Gastrocnemius medialis (tissue), 4 donors: ENCODE data around the gene PLCXD3. TPM values are rescaled to one million over a fixed set of nuclear protein-coding genes. Genes with fewer than 3 reads are reported as not detected.

ENCODE experiments used
- ATAC-seq, 2 donors: fragments of 150-250 bp; one replicate each; pipeline ENCODE4 v1.9.1; 2016
- DNase-seq, 2 donors: peaks; one replicate each; pipeline ENCODE4 v3.0.0-alpha.2; 2019
- H3K27ac ChIP-seq, 4 donors: fragments of 200-600 bp; sonication (generic); 1 replicate in 1 of 4; 2 replicates in 3 of 4; pipeline ENCODE4 v1.5.1; 2016 to 2018; ENCODE audit warnings: mild to moderate bottlenecking in 2 of 4, moderate library complexity in 1 of 4
- H3K27me3 ChIP-seq, 3 donors: fragments of 200-600 bp; sonication (generic) in 2 of 3; 1 replicate in 1 of 3; 2 replicates in 2 of 3; pipeline versions ENCODE4 v1.5.1 to v1.6.0; 2016 to 2019; ENCODE audit warnings: mild to moderate bottlenecking in 1 of 3, moderate library complexity in 1 of 3
- H3K36me3 ChIP-seq, 2 donors: fragments of 200-600 bp; sonication (generic) in 1 of 2; one replicate each; pipeline ENCODE4 v1.5.1; 2017 to 2018
- H3K4me1 ChIP-seq, 2 donors: fragments of 200-600 bp; sonication (generic) in 1 of 2; one replicate each; pipeline ENCODE4 v1.5.1; 2016 to 2017; ENCODE audit warnings: mild to moderate bottlenecking in 2 of 2
- H3K4me3 ChIP-seq, 4 donors: fragments of 200-600 bp; sonication (generic) in 3 of 4; 1 replicate in 1 of 4; 2 replicates in 3 of 4; pipeline ENCODE4 v1.5.1; 2016 to 2019; ENCODE audit warnings: mild to moderate bottlenecking in 2 of 4
- H3K9me3 ChIP-seq, 3 donors: fragments of 200-600 bp; sonication (generic) in 2 of 3; 1 replicate in 1 of 3; 2 replicates in 2 of 3; pipeline ENCODE4 v1.5.1; 2016 to 2019
- POLR2A ChIP-seq, 2 donors: fragments of 450-650 bp; IDR thresholded peaks; one replicate each; pipeline ENCODE4 v1.6.1; 2017; ENCODE audit warnings: antibody characterized with exemption in 2 of 2, mild to moderate bottlenecking in 2 of 2, moderate library complexity in 2 of 2
- in situ Hi-C, 4 donors: fragments of 200-750 bp; cut with MboI; loops; one replicate each; pipeline versions ENCODE4 v1.15.0 to v1.8.0; 2017; ENCODE audit warnings: low sequenced_read_pairs in 4 of 4
- intact Hi-C: fragments of 100-400 bp; cut with DNase I; formaldehyde crosslinking; loops from one replicate; pipeline ENCODE4 v1.15.1; 2023; ENCODE audit warnings: low total_unique reads
- total RNA-seq, 4 donors: library from RNA; depleted of rRNA; stranded (reverse); fragments of >200 nt; gene quantifications; one replicate each; pipeline versions ENCODE4 v1.1.0 to v1.2.3, GENCODE V29; 2016
- TF ChIP-seq, protein P1 (sequence below), 5 experiments: fragments of 450-650 bp in 3 of 5; fragments of 200-600 bp in 2 of 5; sonication (generic) in 2 of 5; IDR thresholded peaks in 4 of 5; conservative IDR thresholded peaks in 1 of 5; 1 replicate in 4 of 5; 2 replicates in 1 of 5; pipeline ENCODE4 v1.5.1; 2016 to 2019; ENCODE audit warnings: antibody characterized with exemption in 5 of 5, mild to moderate bottlenecking in 3 of 5, moderate library complexity in 3 of 5

The PLCXD3 gene
- total RNA-seq, 4 donors from 2014 or later: 0.49 to 1.2 (median 0.64) TPM

DNA sequence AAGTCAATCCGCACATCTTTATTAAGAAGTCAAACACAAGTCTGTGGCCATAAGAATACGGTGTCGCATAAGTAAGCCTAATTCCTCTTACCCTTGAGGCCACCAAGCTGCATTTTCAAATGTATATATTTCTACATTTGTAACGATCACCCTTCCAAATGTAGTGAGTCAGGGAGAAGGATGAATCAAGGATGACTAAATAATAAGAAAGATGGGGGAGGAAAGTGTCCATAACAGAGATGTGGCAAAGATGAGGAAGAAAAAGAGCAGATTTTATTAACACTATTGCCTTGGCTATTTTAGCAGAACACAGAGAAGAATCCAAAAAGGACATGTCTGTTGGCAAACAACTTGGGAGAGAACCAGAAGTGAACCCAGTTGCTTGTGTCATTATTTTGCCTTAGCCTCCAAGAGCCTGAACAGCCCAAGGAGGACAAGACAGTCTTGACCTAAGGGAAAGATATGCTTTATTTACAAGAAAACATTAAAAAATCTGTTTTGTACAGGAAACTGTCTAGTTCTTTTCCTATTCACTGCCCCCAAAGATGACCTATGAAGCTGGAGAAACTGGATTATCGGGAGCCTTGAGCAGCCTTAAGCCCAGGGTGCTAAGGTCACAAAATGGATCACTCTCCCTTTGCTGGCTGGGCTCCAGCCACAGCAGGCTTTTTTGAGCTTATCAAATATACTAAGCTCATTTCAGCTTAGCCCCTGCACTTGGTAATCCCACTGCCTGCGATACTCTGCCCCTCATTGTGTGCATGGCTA lies 101.5 kb downstream of the PLCXD3 start:
- H3K9me3 ChIP-seq: no peaks in the 10 kb centered on the region
- TF ChIP-seq, protein P1, sequence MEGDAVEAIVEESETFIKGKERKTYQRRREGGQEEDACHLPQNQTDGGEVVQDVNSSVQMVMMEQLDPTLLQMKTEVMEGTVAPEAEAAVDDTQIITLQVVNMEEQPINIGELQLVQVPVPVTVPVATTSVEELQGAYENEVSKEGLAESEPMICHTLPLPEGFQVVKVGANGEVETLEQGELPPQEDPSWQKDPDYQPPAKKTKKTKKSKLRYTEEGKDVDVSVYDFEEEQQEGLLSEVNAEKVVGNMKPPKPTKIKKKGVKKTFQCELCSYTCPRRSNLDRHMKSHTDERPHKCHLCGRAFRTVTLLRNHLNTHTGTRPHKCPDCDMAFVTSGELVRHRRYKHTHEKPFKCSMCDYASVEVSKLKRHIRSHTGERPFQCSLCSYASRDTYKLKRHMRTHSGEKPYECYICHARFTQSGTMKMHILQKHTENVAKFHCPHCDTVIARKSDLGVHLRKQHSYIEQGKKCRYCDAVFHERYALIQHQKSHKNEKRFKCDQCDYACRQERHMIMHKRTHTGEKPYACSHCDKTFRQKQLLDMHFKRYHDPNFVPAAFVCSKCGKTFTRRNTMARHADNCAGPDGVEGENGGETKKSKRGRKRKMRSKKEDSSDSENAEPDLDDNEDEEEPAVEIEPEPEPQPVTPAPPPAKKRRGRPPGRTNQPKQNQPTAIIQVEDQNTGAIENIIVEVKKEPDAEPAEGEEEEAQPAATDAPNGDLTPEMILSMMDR (IDR thresholded peaks at IDR 0.05 in 4 of 5, conservative IDR thresholded peaks at IDR 0.05 in 1 of 5): no peak
- no peak for TF ChIP-seq POLR2A (IDR thresholded peaks at IDR 0.05)
- ATAC-seq: no peak
- intact Hi-C loops (no loop called here), in situ Hi-C loops (no loop called here)
- no peaks in the 10 kb centered on the region for H3K27me3 ChIP-seq
- no peaks in the 10 kb centered on the region for H3K4me1 ChIP-seq
- H3K36me3 ChIP-seq: no peaks in the 10 kb centered on the region
- H3K4me3 ChIP-seq: no peak overlapping the region
- no peak for DNase-seq
- H3K27ac ChIP-seq: no peak overlapping the region

DNA sequence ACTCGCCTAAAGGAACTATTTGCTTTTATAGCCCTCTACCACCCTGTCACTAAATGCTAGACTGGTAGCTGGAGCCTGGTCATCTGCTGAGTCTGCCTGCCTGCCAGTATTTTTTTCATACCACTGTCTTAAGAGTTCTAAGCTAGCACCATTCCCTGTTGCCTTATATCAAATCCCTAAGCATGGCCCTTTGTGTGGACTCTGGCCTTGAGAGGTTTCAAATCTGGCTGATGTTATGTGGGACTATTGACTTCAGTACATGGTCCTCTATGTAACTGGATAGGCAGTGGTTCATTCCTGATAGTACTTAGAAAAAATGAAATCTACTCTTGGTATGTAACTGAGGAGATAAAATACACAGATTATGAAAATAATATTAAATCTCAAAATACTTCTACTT lies 103.5 kb downstream of the PLCXD3 start:
- intact Hi-C loops (no loop called here), in situ Hi-C loops (no loop called here)
- ATAC-seq: no peak
- Histone ChIP-seq H3K4me1 (no peaks in the 10 kb centered on the region), H3K4me3 (no peak overlapping the region), H3K27me3 (no peaks in the 10 kb centered on the region), H3K27ac (no peak overlapping the region), H3K36me3 (no peaks in the 10 kb centered on the region), H3K9me3 (no peaks in the 10 kb centered on the region)
- TF ChIP-seq, protein P1 (IDR thresholded peaks at IDR 0.05 in 4 of 5, conservative IDR thresholded peaks at IDR 0.05 in 1 of 5): no peak
- TF ChIP-seq POLR2A (IDR thresholded peaks at IDR 0.05): no peak
- DNase-seq: no peak

DNA sequence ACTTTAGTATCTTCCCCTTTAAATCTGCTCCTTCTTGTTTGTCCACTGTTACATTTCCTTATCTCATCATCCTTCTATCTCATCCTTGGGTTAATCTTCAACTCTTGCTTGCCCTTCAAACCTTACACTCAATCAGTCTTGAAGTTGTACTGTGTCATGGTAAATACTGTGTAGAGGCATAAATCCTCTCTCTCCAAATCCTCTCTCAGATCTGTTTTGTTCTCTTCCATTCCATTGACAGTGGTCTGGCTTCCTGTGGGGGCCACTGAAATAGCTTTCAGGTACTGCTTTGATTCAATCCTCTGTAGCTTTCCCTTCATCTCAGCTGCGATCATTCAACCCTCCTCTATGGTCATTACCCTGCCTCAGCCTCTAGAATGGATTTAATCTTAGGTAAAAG lies 104.0 kb downstream of the PLCXD3 start:
- intact Hi-C loops (no loop called here), in situ Hi-C loops (no loop called here)
- Histone ChIP-seq H3K4me1 (no peaks in the 10 kb centered on the region), H3K27ac (no peak overlapping the region), H3K4me3 (no peak overlapping the region), H3K9me3 (no peaks in the 10 kb centered on the region), H3K36me3 (no peaks in the 10 kb centered on the region), H3K27me3 (no peaks in the 10 kb centered on the region)
- ATAC-seq (no peak), DNase-seq (no peak)
- TF ChIP-seq POLR2A (IDR thresholded peaks at IDR 0.05): no peak
- TF ChIP-seq, protein P1 (IDR thresholded peaks at IDR 0.05 in 4 of 5, conservative IDR thresholded peaks at IDR 0.05 in 1 of 5): no peak

DNA sequence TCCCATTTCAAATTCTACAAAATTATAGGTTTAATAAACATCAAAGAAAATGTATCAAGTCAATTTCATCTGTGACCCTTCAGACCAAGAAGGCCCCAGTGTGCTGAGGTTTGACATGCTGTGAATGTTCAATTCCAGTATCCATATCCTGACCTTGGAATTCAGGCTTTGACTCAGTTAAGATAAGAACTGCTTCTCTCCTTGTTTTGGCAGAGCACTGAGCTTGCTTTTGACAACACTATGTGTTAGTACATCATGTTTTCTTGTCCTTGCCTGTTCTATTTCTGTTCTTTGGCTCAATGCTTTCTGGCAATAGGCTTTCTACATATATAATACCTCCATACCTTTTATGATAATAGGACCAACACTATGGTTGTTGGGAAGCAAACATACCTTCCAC lies 105.6 kb downstream of the PLCXD3 start:
- ATAC-seq: no peak
- DNase-seq: no peak
- TF ChIP-seq POLR2A (IDR thresholded peaks at IDR 0.05): no peak
- TF ChIP-seq, protein P1 (IDR thresholded peaks at IDR 0.05 in 4 of 5, conservative IDR thresholded peaks at IDR 0.05 in 1 of 5): no peak
- H3K27ac ChIP-seq: no peak overlapping the region
- no peak overlapping the region for H3K4me3 ChIP-seq
- in situ Hi-C loops (no loop called here), intact Hi-C loops (no loop called here)
- no peaks in the 10 kb centered on the region for H3K4me1 ChIP-seq
- H3K9me3 ChIP-seq: no peaks in the 10 kb centered on the region
- H3K36me3 ChIP-seq: no peaks in the 10 kb centered on the region
- H3K27me3 ChIP-seq: no peaks in the 10 kb centered on the region

DNA sequence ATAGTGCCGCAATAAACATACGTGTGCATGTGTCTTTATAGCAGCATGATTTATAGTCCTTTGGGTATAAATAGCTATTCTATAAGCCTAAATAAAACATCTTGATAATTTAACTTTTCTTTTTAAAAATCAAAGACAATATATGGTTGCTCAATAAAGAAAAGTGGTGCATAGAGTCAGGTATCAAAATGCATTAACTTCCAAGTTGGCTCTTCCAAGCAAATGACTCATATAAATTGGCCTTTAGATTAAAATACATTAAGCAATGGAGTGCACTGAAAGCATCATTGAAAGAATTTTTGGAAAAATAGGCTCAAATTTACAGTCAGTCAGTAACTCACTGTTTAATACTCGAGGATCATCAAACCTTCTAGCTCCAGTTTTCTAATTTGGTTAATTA lies 106.6 kb downstream of the PLCXD3 start:
- H3K4me1 ChIP-seq: no peaks in the 10 kb centered on the region
- no peaks in the 10 kb centered on the region for H3K36me3 ChIP-seq
- TF ChIP-seq, protein P1 (IDR thresholded peaks at IDR 0.05 in 4 of 5, conservative IDR thresholded peaks at IDR 0.05 in 1 of 5): no peak
- TF ChIP-seq POLR2A (IDR thresholded peaks at IDR 0.05): no peak
- no peaks in the 10 kb centered on the region for H3K9me3 ChIP-seq
- in situ Hi-C loops (no loop called here), intact Hi-C loops (no loop called here)
- DNase-seq (no peak), ATAC-seq (no peak)
- no peaks in the 10 kb centered on the region for H3K27me3 ChIP-seq
- no peak overlapping the region for H3K4me3 ChIP-seq
- H3K27ac ChIP-seq: no peak overlapping the region
